Ovary (tissue), 9 donors: ENCODE data around the gene ATRN. TPM values are rescaled to one million over a fixed set of nuclear protein-coding genes. Genes with fewer than 3 reads are reported as not detected.
"Not testable (repeated sequence)": the region's sequence is repeated elsewhere in the genome, so short reads cannot be mapped to it uniquely, and the experiment has no call there.

Source experiments
- DNase-seq, 5 donors: peaks; one replicate each; pipeline ENCODE4 v3.0.0-alpha.2; 2019 to 2020
- H3K27ac ChIP-seq, 2 donors: fragments of 200-600 bp; one replicate each; pipeline versions ENCODE4 v1.5.1 to v1.8.0; 2019 to 2022
- H3K27me3 ChIP-seq: fragments of 200-600 bp; one replicate; pipeline ENCODE4 v1.8.0; 2022
- H3K36me3 ChIP-seq: fragments of 200-600 bp; sonication (generic); one replicate; pipeline ENCODE4 v1.5.1; 2019
- H3K4me1 ChIP-seq: one replicate; pipeline ENCODE4 v1.8.1; 2013; ENCODE audit warnings: mild to moderate bottlenecking, moderate library complexity; ENCODE audit not compliant: insufficient read depth
- H3K4me3 ChIP-seq: fragments of 200-600 bp; sonication (generic); one replicate; pipeline ENCODE4 v1.5.1; 2017
- H3K9me3 ChIP-seq, 2 donors: fragments of 200-600 bp in 1 of 2; sonication (generic) in 1 of 2; one replicate each; pipeline versions ENCODE4 v1.5.1 to v1.8.1; 2013 to 2019; ENCODE audit warnings: mild to moderate bottlenecking in 1 of 2, moderate library complexity in 1 of 2
- EP300 ChIP-seq: sonication (generic); formaldehyde crosslinking; IDR thresholded peaks from one replicate; pipeline ENCODE4 v1.6.1; 2017; ENCODE audit warnings: antibody characterized with exemption
- POLR2A ChIP-seq: fragments of 450-650 bp; IDR thresholded peaks from one replicate; pipeline ENCODE4 v1.6.1; 2017; ENCODE audit warnings: antibody characterized with exemption, mild to moderate bottlenecking, moderate library complexity
- WGBS, 3 donors: extraction: QIAGEN DNeasy Blood & Tissue Kit in 1 of 3; methylation state at CpG; one replicate each; pipeline versions ENCODE4 v1.1.5 to v1.1.7; 2013 to 2017; 5-methylcytosine and 5-hydroxymethylcytosine counted together
- intact Hi-C, 4 donors: fragments of 100-400 bp; cut with DNase I; formaldehyde crosslinking; loops; one replicate each; pipeline versions ENCODE4 v1.11.0 to v1.15.1; 2022 to 2023
- polyA plus RNA-seq, 2 donors: library from polyadenylated mRNA; stranded (reverse); fragments of 200-250 nt in 1 of 2; fragments of 350-450 nt in 1 of 2; fragmentation: Illumina TruSeq in 1 of 2; extraction: RNeasy Lipid Tissue Mini Kit (QIAGEN cat#74804) in 1 of 2; gene quantifications; one replicate each; pipeline ENCODE4 v1.2.3, GENCODE V29; 2013 to 2014
- total RNA-seq, 7 donors: library from RNA; depleted of rRNA in 2 of 7; stranded (reverse); fragments of >200 nt in 2 of 7; fragmentation: NEBNext Ultra II Directional in 3 of 7; extraction: Animal tissue kit (Norgen Biotek cat#: 25700) in 3 of 7; gene quantifications; one replicate each; pipeline versions ENCODE4 v1.1.0 to v1.2.4, GENCODE V29; 2016 to 2023
- TF ChIP-seq, protein P1 (sequence below), 3 donors: fragments of 450-650 bp in 2 of 3; fragments of 200-600 bp in 1 of 3; IDR thresholded peaks; one replicate each; pipeline versions ENCODE4 v1.5.1 to v1.8.0; 2016 to 2022; ENCODE audit warnings: antibody characterized with exemption in 3 of 3, mild to moderate bottlenecking in 1 of 3
- donor health status: DM: no; HTN: no; CAD: no; lungs with moderate emphysema.
- donor health status: DM: no; HTN: no; CAD: no.
- donor health status: Bipolar disorder and iron deficiency.
- donor health status: DM: yes; HTN: yes; CAD: no.
- donor health status: DM: no; HTN: no; CAD: no.
- donor health status: DM: yes; HTN: yes; CAD: no.

Gene ATRN
- total and polyA plus RNA-seq, 9 donors = 10.3 to 46.2 (median 23.6) TPM

- Histone ChIP-seq H3K27ac (no peak overlapping the region), H3K36me3 (no peaks in the 10 kb centered on the region), H3K27me3 (no peaks in the 10 kb centered on the region), H3K4me1 (peaks cover 12% of the 10 kb centered on the region), H3K4me3 (no peak overlapping the region), H3K9me3 (no peaks in the 10 kb centered on the region)
- no peak for TF ChIP-seq POLR2A
- no peak for TF ChIP-seq EP300
- TF ChIP-seq, protein P1, sequence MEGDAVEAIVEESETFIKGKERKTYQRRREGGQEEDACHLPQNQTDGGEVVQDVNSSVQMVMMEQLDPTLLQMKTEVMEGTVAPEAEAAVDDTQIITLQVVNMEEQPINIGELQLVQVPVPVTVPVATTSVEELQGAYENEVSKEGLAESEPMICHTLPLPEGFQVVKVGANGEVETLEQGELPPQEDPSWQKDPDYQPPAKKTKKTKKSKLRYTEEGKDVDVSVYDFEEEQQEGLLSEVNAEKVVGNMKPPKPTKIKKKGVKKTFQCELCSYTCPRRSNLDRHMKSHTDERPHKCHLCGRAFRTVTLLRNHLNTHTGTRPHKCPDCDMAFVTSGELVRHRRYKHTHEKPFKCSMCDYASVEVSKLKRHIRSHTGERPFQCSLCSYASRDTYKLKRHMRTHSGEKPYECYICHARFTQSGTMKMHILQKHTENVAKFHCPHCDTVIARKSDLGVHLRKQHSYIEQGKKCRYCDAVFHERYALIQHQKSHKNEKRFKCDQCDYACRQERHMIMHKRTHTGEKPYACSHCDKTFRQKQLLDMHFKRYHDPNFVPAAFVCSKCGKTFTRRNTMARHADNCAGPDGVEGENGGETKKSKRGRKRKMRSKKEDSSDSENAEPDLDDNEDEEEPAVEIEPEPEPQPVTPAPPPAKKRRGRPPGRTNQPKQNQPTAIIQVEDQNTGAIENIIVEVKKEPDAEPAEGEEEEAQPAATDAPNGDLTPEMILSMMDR (IDR thresholded peaks at IDR 0.05) = no peak
- no peak for DNase-seq
- 90 to 100% (median 91%) methylated on average over 1 of the region's 1 CpG for WGBS, 3 donors
- intact Hi-C loops = no loop called here
These were observed 3.1 kb downstream of the ATRN start for GRCh38 chr20:3473944-3474343.

DNA sequence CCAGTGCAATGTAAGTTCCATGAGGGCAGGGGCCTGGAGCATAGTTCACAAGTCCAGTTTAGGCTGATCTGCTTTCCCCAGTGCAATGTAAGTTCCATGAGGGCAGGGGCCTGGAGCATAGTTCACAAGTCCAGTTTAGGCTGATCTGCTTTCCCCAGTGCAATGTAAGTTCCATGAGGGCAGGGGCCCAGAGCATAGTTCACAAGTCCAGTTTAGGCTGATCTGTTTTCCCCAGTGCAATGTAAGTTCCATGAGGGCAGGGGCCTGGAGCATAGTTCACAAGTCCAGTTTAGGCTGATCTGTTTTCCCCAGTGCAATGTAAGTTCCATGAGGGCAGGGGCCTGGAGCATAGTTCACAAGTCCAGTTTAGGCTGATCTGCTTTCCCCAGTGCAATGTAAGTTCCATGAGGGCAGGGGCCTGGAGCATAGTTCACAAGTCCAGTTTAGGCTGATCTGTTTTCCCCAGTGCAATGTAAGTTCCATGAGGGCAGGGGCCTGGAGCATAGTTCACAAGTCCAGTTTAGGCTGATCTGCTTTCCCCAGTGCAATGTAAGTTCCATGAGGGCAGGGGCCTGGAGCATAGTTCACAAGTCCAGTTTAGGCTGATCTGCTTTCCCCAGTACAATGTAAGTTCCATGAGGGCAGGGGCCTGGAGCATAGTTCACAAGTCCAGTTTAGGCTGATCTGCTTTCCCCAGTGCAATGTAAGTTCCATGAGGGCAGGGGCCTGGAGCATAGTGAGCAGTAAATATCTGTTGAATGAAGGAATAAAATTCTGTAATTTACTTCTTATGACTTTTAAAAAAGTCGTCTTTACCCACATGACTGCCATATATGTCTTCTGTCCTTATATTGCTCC, 6.4 kb downstream of the ATRN start:
- H3K9me3 ChIP-seq, intact Hi-C loops, H3K27ac ChIP-seq, H3K4me3 ChIP-seq, H3K36me3 ChIP-seq, H3K27me3 ChIP-seq, DNase-seq: not testable (repeated sequence)
- 91 to 96% (median 94%) methylated on average over 1 of the region's 1 CpG for WGBS, 3 donors
- H3K4me1 ChIP-seq = peaks cover 10% of the 10 kb centered on the region

GRCh38 chr20:3477861-3478544, 7.2 kb downstream of the ATRN start:
- DNase-seq = no peak
- peaks cover 8% of the 10 kb centered on the region for H3K4me1 ChIP-seq
- H3K9me3 ChIP-seq = no peaks in the 10 kb centered on the region
- H3K36me3 ChIP-seq = no peaks in the 10 kb centered on the region
- H3K27me3 ChIP-seq = no peaks in the 10 kb centered on the region
- intact Hi-C loops = no loop called here
- 93 to 96% (median 93%) methylated on average over 5 of the region's 5 CpGs for WGBS, 3 donors
- TF ChIP-seq EP300 (no peak), POLR2A (no peak)
- TF ChIP-seq, protein P1 (IDR thresholded peaks at IDR 0.05) = no peak
- no peak overlapping the region for H3K27ac ChIP-seq
- no peak overlapping the region for H3K4me3 ChIP-seq

DNA sequence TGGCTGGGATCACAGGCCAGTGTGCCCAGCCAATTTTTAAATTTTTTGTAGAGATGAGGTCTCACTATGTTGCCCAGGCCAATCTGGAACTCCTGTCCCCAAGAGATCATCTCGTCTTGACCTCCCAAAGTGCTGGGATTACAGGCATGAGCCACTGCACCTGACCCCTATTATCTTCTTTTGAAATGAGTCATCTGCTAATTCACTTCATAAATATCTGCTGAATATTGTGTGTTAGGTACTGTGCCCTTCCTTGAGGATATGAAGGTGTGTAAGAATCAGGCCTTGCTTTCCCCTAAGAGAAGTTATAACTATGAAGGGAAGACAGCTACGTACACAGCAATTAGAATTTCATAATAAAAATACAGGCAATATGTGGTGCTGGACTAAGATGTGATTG, 8.2 kb downstream of the ATRN start:
- TF ChIP-seq POLR2A (no peak), EP300 (no peak)
- TF ChIP-seq, protein P1 (IDR thresholded peaks at IDR 0.05) = no peak
- WGBS, 3 donors = 92 to 94% (median 93%) methylated on average over 2 of the region's 2 CpGs
- H3K4me1 ChIP-seq = peaks cover 3% of the 10 kb centered on the region
- H3K36me3 ChIP-seq = no peaks in the 10 kb centered on the region
- no peaks in the 10 kb centered on the region for H3K9me3 ChIP-seq
- intact Hi-C loops = no loop called here
- no peaks in the 10 kb centered on the region for H3K27me3 ChIP-seq
- H3K27ac ChIP-seq = no peak overlapping the region
- DNase-seq = no peak
- H3K4me3 ChIP-seq = no peak overlapping the region
